Measurements from ENCODE around the gene BRINP1. TPM values are rescaled to one million over a fixed set of nuclear protein-coding genes. Genes with fewer than 3 reads are reported as not detected.

BRINP1 gene
- total and polyA plus RNA-seq, 2 of the 8 experiments (the other 6 are each of a cell fraction or from before 2014, with no cell fraction given), result 19.5 to 20.5 TPM

DNA sequence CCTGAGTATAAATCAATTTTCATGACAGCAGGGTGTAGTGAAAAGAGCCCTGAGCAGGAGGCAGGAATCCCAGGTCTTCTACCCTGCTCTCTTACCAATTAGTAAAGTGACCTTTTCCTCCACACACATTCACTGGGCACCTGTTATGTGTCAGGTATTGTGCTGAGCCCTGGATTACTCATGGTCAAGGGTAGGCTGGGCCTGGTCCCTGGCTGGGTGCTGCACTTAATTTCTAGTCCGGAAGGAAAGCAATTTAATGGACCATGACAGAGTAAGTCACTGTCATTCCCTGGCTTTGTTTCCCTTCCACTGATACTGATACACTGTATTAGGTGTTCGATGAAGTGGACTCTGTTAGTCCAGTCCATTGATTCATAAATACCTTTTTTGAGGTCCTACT, 29.1 kb upstream of the BRINP1 start (continued):
- no peak for TF ChIP-seq TEAD4 (IDR thresholded peaks at IDR 0.05; ENCODE audit: low read depth, low read length)

- FAIRE-seq (no peak), DNase-seq (ENCODE audit: low read depth in 1 of 2, low spot score in 2 of 2) (no peak)
- no peak overlapping the region for H2BK12ac ChIP-seq (ENCODE audit: low read depth, low read length)
- no peak for TF ChIP-seq EGR1 (IDR thresholded peaks at IDR 0.05; ENCODE audit: borderline replicate concordance, low read depth, low read length)
- no peak for TF ChIP-seq SRF (IDR thresholded peaks at IDR 0.05; ENCODE audit: low read depth, low read length)
- TF ChIP-seq RFX5 (IDR thresholded peaks at IDR 0.05; ENCODE audit: borderline replicate concordance, low read depth, low read length), result no peak
- no peak for TF ChIP-seq NANOG (IDR thresholded peaks at IDR 0.05; ENCODE audit: insufficient read depth, low read depth, low read length, poor library complexity, severe bottlenecking)
- no peak for TF ChIP-seq RNF2 (IDR thresholded peaks at IDR 0.05; ENCODE audit: borderline replicate concordance, low read depth, low read length, missing control alignments, poor library complexity, severe bottlenecking)
- TF ChIP-seq TCF12 (IDR thresholded peaks at IDR 0.05; ENCODE audit: low read depth, low read length), result no peak
- TF ChIP-seq, protein P1, sequence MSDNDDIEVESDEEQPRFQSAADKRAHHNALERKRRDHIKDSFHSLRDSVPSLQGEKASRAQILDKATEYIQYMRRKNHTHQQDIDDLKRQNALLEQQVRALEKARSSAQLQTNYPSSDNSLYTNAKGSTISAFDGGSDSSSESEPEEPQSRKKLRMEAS (IDR thresholded peaks at IDR 0.05), result no peak
- TF ChIP-seq SUZ12 (IDR thresholded peaks at IDR 0.05; ENCODE audit: low read length), result no peak
- no peak for TF ChIP-seq TBP (IDR thresholded peaks at IDR 0.05; ENCODE audit: low read depth, low read length)
- TF ChIP-seq EZH2 (IDR thresholded peaks at IDR 0.05; ENCODE audit: low read depth, low read length, severe bottlenecking), result no peak
- no peak for TF ChIP-seq ATF3 (IDR thresholded peaks at IDR 0.05; ENCODE audit: insufficient read depth, low read depth, low read length)
- TF ChIP-seq SIRT6 (IDR thresholded peaks at IDR 0.05; ENCODE audit: low read length), result no peak
- ChIA-PET POLR2A (ENCODE audit: partially characterized antibody) (no interaction called here), CTCF (ENCODE audit: partially characterized antibody) (no interaction called here)
- H2BK15ac ChIP-seq (ENCODE audit: low read length), result no peak overlapping the region
- H3K27me3 ChIP-seq (replicated peaks in 1 of 4; ENCODE audit: control insufficient read depth in 3 of 4, extremely low read depth in 1 of 4, insufficient read depth in 3 of 4, low read length in 3 of 4), result no peaks in the 10 kb centered on the region
- no peak overlapping the region for H3K4me3 ChIP-seq (ENCODE audit: extremely low read depth in 1 of 4, insufficient read depth in 2 of 4, low read depth in 3 of 4, low read length in 4 of 4)
- H4K91ac ChIP-seq (replicated peaks; ENCODE audit: insufficient read length, low read length), result no peak overlapping the region
- no peak overlapping the region for H3K27ac ChIP-seq (ENCODE audit: low read depth, low read length)
- no peak overlapping the region for H2BK20ac ChIP-seq (ENCODE audit: low read length)
- no peaks in the 10 kb centered on the region for H3K23me2 ChIP-seq (ENCODE audit: low read depth, low read length)
- H3K4ac ChIP-seq (replicated peaks; ENCODE audit: insufficient read length, low read depth, low read length), result no peak overlapping the region
- H3K9ac ChIP-seq (replicated peaks in 1 of 4; ENCODE audit: extremely low read depth in 1 of 4, low read depth in 3 of 4, low read length in 3 of 4), result no peak overlapping the region
- no peaks in the 10 kb centered on the region for H3K36me3 ChIP-seq (ENCODE audit: control insufficient read depth in 2 of 4, insufficient read depth in 4 of 4, low read length in 3 of 4)
- H3K4me2 ChIP-seq (ENCODE audit: insufficient read depth in 1 of 2, low read depth in 2 of 2, low read length in 2 of 2), result no peak overlapping the region
- no peak overlapping the region for H3K56ac ChIP-seq (replicated peaks; ENCODE audit: insufficient read length, low read depth, low read length)
- H3K4me1 ChIP-seq (replicated peaks in 1 of 4; ENCODE audit: control insufficient read depth in 3 of 4, insufficient read depth in 4 of 4, low read length in 3 of 4), result peaks cover 0 to 3% (median 0%) of the 10 kb centered on the region in 4 experiments; a peak in 1 of 7 replicates
- H4K20me1 ChIP-seq (replicated peaks in 1 of 2; ENCODE audit: control insufficient read depth in 1 of 2, insufficient read depth in 2 of 2, low read length in 2 of 2), result no peaks in the 10 kb centered on the region
- no peaks in the 10 kb centered on the region for H3K79me2 ChIP-seq (ENCODE audit: control insufficient read depth in 1 of 2, insufficient read depth in 2 of 2, low read length in 2 of 2)
- H3K9me3 ChIP-seq (ENCODE audit: insufficient read depth in 2 of 2, low read depth in 1 of 2, low read length in 1 of 2), result no peaks in the 10 kb centered on the region
- H3K23ac ChIP-seq (ENCODE audit: insufficient read length), result no peak overlapping the region
- no peak overlapping the region for H2AFZ ChIP-seq (ENCODE audit: low read length)
- H4K8ac ChIP-seq (ENCODE audit: extremely low read depth, insufficient read depth, low read length), result no peak overlapping the region
- no peak overlapping the region for H2BK5ac ChIP-seq (ENCODE audit: low read depth, low read length)
- no peak overlapping the region for H2BK120ac ChIP-seq (replicated peaks; ENCODE audit: low read depth, low read length)
- H4K5ac ChIP-seq (ENCODE audit: insufficient read length, low read depth, low read length), result no peak overlapping the region
- H3K18ac ChIP-seq (ENCODE audit: extremely low read depth, low read length), result no peak overlapping the region
- H3K79me1 ChIP-seq (ENCODE audit: low read depth, low read length), result no peaks in the 10 kb centered on the region
- H3K14ac ChIP-seq (ENCODE audit: insufficient read length), result no peak overlapping the region
- H2AK5ac ChIP-seq (ENCODE audit: low read depth, low read length), result no peak overlapping the region
Observed at GRCh38 chr9:119391878-119392277, 22.6 kb upstream of the BRINP1 start.
